Rectal smooth muscle tissue (tissue), 1 donor: ENCODE data around the gene SCP2.

Experiments used
- H3K27ac ChIP-seq: one replicate; pipeline ENCODE4 v1.7.0; 2013; ENCODE audit warnings: low read depth, low read length, inconsistent platforms
- H3K27me3 ChIP-seq: one replicate; pipeline ENCODE4 v1.7.0; 2013; ENCODE audit warnings: low read length; ENCODE audit not compliant: control insufficient read depth, insufficient read depth
- H3K36me3 ChIP-seq: one replicate; pipeline ENCODE4 v1.7.0; 2013; ENCODE audit warnings: low read length; ENCODE audit not compliant: control insufficient read depth, insufficient read depth
- H3K4me1 ChIP-seq: one replicate; pipeline ENCODE4 v1.7.0; 2013; ENCODE audit warnings: low read length; ENCODE audit not compliant: control insufficient read depth, insufficient read depth
- H3K4me3 ChIP-seq: one replicate; pipeline ENCODE4 v1.7.0; 2013; ENCODE audit warnings: low read length
- H3K9ac ChIP-seq: one replicate; pipeline ENCODE4 v1.7.0; 2013; ENCODE audit warnings: low read length

SCP2 gene

GRCh38 chr1:53077599-53077965, 150.5 kb downstream of the SCP2 start:
- Histone ChIP-seq H3K4me3 (no peak overlapping the region), H3K27ac (no peak overlapping the region), H3K4me1 (peaks cover 2% of the 10 kb centered on the region), H3K36me3 (peaks cover 5% of the 10 kb centered on the region), H3K9ac (no peak overlapping the region), H3K27me3 (peaks cover 2% of the 10 kb centered on the region)

GRCh38 chr1:53078333-53079101, 151.4 kb downstream of the SCP2 start:
- Histone ChIP-seq H3K4me3 (no peak overlapping the region), H3K36me3 (peaks cover 5% of the 10 kb centered on the region), H3K4me1 (peaks cover 2% of the 10 kb centered on the region), H3K27ac (no peak overlapping the region), H3K27me3 (peaks cover 2% of the 10 kb centered on the region), H3K9ac (no peak overlapping the region)

- Histone ChIP-seq H3K36me3 (peaks cover 5% of the 10 kb centered on the region), H3K27me3 (peaks cover 2% of the 10 kb centered on the region), H3K4me3 (no peak overlapping the region), H3K4me1 (peaks cover 2% of the 10 kb centered on the region), H3K9ac (no peak overlapping the region), H3K27ac (no peak overlapping the region)
Measured at GRCh38 chr1:53079251-53079650, 152.2 kb downstream of the SCP2 start.

- Histone ChIP-seq H3K27me3 (peaks cover 2% of the 10 kb centered on the region), H3K27ac (no peak overlapping the region), H3K36me3 (peaks cover 5% of the 10 kb centered on the region), H3K9ac (no peak overlapping the region), H3K4me1 (no peaks in the 10 kb centered on the region), H3K4me3 (no peak overlapping the region)
Measured at GRCh38 chr1:53080041-53080440, 153.0 kb downstream of the SCP2 start.

GRCh38 chr1:53080769-53081168, 153.7 kb downstream of the SCP2 start:
- peaks cover 2% of the 10 kb centered on the region for H3K27me3 ChIP-seq
- H3K27ac ChIP-seq, result no peak overlapping the region
- H3K36me3 ChIP-seq, result peaks cover 5% of the 10 kb centered on the region
- no peak overlapping the region for H3K9ac ChIP-seq
- H3K4me1 ChIP-seq, result no peaks in the 10 kb centered on the region
- H3K4me3 ChIP-seq, result no peak overlapping the region

GRCh38 chr1:53081384-53082066, 154.4 kb downstream of the SCP2 start:
- Histone ChIP-seq H3K27me3 (peaks cover 2% of the 10 kb centered on the region), H3K27ac (no peak overlapping the region), H3K36me3 (peaks cover 7% of the 10 kb centered on the region), H3K4me1 (no peaks in the 10 kb centered on the region), H3K9ac (no peak overlapping the region), H3K4me3 (no peak overlapping the region)

GRCh38 chr1:53082826-53083455, 155.9 kb downstream of the SCP2 start:
- peaks cover 7% of the 10 kb centered on the region for H3K36me3 ChIP-seq
- H3K27me3 ChIP-seq, result peaks cover 2% of the 10 kb centered on the region
- H3K4me3 ChIP-seq, result no peak overlapping the region
- H3K27ac ChIP-seq, result no peak overlapping the region
- H3K4me1 ChIP-seq, result no peaks in the 10 kb centered on the region
- H3K9ac ChIP-seq, result no peak overlapping the region

- Histone ChIP-seq H3K9ac (no peak overlapping the region), H3K36me3 (peaks cover 5% of the 10 kb centered on the region)
Measured at GRCh38 chr1:53083636-53084588, 156.8 kb downstream of the SCP2 start.

GRCh38 chr1:53084589-53084971, 157.5 kb downstream of the SCP2 start:
- no peak overlapping the region for H3K27ac ChIP-seq
- no peak overlapping the region for H3K4me3 ChIP-seq
- H3K4me1 ChIP-seq, result no peaks in the 10 kb centered on the region
- H3K9ac ChIP-seq, result no peak overlapping the region
- H3K36me3 ChIP-seq, result peaks cover 2% of the 10 kb centered on the region
- H3K27me3 ChIP-seq, result no peaks in the 10 kb centered on the region

More at GRCh38 chr1:53083636-53084588, 156.8 kb downstream of the SCP2 start:
- H3K4me3 ChIP-seq, result no peak overlapping the region
- no peaks in the 10 kb centered on the region for H3K4me1 ChIP-seq
- H3K27ac ChIP-seq, result no peak overlapping the region
- H3K27me3 ChIP-seq, result peaks cover 2% of the 10 kb centered on the region

GRCh38 chr1:53085405-53085804, 158.3 kb downstream of the SCP2 start:
- H3K4me1 ChIP-seq, result no peaks in the 10 kb centered on the region
- no peak overlapping the region for H3K4me3 ChIP-seq
- no peak overlapping the region for H3K27ac ChIP-seq
- no peak overlapping the region for H3K9ac ChIP-seq
- H3K27me3 ChIP-seq, result no peaks in the 10 kb centered on the region
- peaks cover 2% of the 10 kb centered on the region for H3K36me3 ChIP-seq

- Histone ChIP-seq H3K4me3 (no peak overlapping the region), H3K4me1 (no peaks in the 10 kb centered on the region), H3K27ac (no peak overlapping the region), H3K27me3 (no peaks in the 10 kb centered on the region), H3K9ac (no peak overlapping the region), H3K36me3 (peaks cover 2% of the 10 kb centered on the region)
Measured at GRCh38 chr1:53086491-53087070, 159.5 kb downstream of the SCP2 start.
